GM23338 (cell line): Measurements from ENCODE around the gene NKD1. TPM values are rescaled to one million over a fixed set of nuclear protein-coding genes. Genes with fewer than 3 reads are reported as not detected.

Experiments used
- ATAC-seq: fragments of 200-7000 bp; cut with Tn5 transposase; 3 replicates; pipeline ENCODE4 v1.9.1; 2020
- DNase-seq: peaks from one replicate; pipeline ENCODE4 v3.0.0-alpha.2; 2015; ENCODE audit warnings: low spot score
- H2AFZ ChIP-seq: fragments of 200-600 bp; sonication (generic); 2 replicates; pipeline ENCODE4 v1.8.0; 2016; ENCODE audit warnings: antibody characterized with exemption, mild to moderate bottlenecking, moderate library complexity
- H3F3A ChIP-seq: fragments of 200-600 bp; sonication (generic); replicated peaks from 2 replicates; pipeline ENCODE4 v1.8.0; 2017; ENCODE audit warnings: antibody characterized with exemption, mixed run types, low read depth
- H3K27ac ChIP-seq: fragments of 200-600 bp; sonication (generic); 2 replicates; pipeline ENCODE4 v1.6.1; 2016; ENCODE audit warnings: low read depth
- H3K27me3 ChIP-seq: fragments of 200-600 bp; sonication (generic); 2 replicates; pipeline ENCODE4 v1.8.0; 2016; ENCODE audit warnings: mild to moderate bottlenecking, mixed run types, moderate library complexity; ENCODE audit not compliant: insufficient read depth
- H3K36me3 ChIP-seq: fragments of 200-600 bp; sonication (generic); 2 replicates; pipeline ENCODE4 v1.8.0; 2016; ENCODE audit warnings: mild to moderate bottlenecking; ENCODE audit not compliant: insufficient read depth
- H3K4me1 ChIP-seq: fragments of 200-600 bp; sonication (generic); 2 replicates; pipeline ENCODE4 v1.8.0; 2016; ENCODE audit warnings: mild to moderate bottlenecking, moderate library complexity; ENCODE audit not compliant: insufficient read depth
- H3K4me2 ChIP-seq: fragments of 200-600 bp; sonication (generic); 2 replicates; pipeline ENCODE4 v1.7.1; 2017; ENCODE audit warnings: mixed run types
- H3K4me3 ChIP-seq: fragments of 200-600 bp; sonication (generic); 2 replicates; pipeline ENCODE4 v1.6.1; 2016; ENCODE audit warnings: mixed run types
- H3K79me2 ChIP-seq: fragments of 200-600 bp; sonication (generic); replicated peaks from 2 replicates; pipeline ENCODE4 v1.8.0; 2017; ENCODE audit warnings: mild to moderate bottlenecking; ENCODE audit not compliant: insufficient read depth
- H3K9me2 ChIP-seq: fragments of 200-600 bp; sonication (generic); 2 replicates; pipeline ENCODE4 v1.8.0; 2017; ENCODE audit not compliant: insufficient read depth
- H4K20me1 ChIP-seq: fragments of 200-600 bp; sonication (generic); replicated peaks from 2 replicates; pipeline ENCODE4 v1.8.0; 2017; ENCODE audit warnings: mild to moderate bottlenecking; ENCODE audit not compliant: insufficient read depth
- H3K27ac Mint-ChIP-seq: 2 replicates; pipeline ENCODE4 v1.8.0; 2020; ENCODE audit warnings: inconsistent platforms, mild to moderate bottlenecking, moderate library complexity, mixed read lengths
- H3K27me3 Mint-ChIP-seq: 3 replicates; pipeline ENCODE4 v1.8.0; 2022; ENCODE audit warnings: low read depth, mild to moderate bottlenecking, moderate library complexity, mixed read lengths, inconsistent platforms; ENCODE audit not compliant: insufficient read depth, poor library complexity
- H3K36me3 Mint-ChIP-seq: 3 replicates; pipeline ENCODE4 v1.8.0; 2021; ENCODE audit warnings: low read depth, mild to moderate bottlenecking, inconsistent platforms, moderate library complexity, mixed read lengths
- H3K4me1 Mint-ChIP-seq: 3 replicates; pipeline ENCODE4 v1.8.0; 2020; ENCODE audit warnings: mild to moderate bottlenecking, inconsistent platforms, mixed read lengths
- H3K4me3 Mint-ChIP-seq: 3 replicates; pipeline ENCODE4 v1.8.0; 2021; ENCODE audit warnings: moderate library complexity, mild to moderate bottlenecking, inconsistent platforms, mixed read lengths
- H3K9me3 Mint-ChIP-seq: 3 replicates; pipeline ENCODE4 v1.8.0; 2020; ENCODE audit warnings: moderate library complexity, mild to moderate bottlenecking, inconsistent platforms, mixed read lengths
- CREB1 ChIP-seq: fragments of 250-450 bp; sonication (Bioruptor Pico); IDR thresholded peaks from 2 replicates; pipeline ENCODE4 v1.5.0; 2020; ENCODE audit warnings: low read depth, mild to moderate bottlenecking, moderate library complexity
- EZH2 ChIP-seq: fragments of 200-600 bp; sonication (generic); IDR thresholded peaks from one replicate; pipeline ENCODE4 v1.8.0; 2017; ENCODE audit warnings: antibody characterized with exemption, mild to moderate bottlenecking, low read depth; ENCODE audit not compliant: unreplicated experiment
- EZH2phosphoT487 ChIP-seq: fragments of 200-600 bp; sonication (generic); IDR thresholded peaks from one replicate; pipeline ENCODE4 v1.8.1; 2018; ENCODE audit warnings: antibody characterized with exemption; ENCODE audit not compliant: unreplicated experiment
- JUNB ChIP-seq: IDR thresholded peaks from one replicate; pipeline ENCODE4 v1.6.1; 2016; ENCODE audit warnings: antibody characterized with exemption; ENCODE audit not compliant: unreplicated experiment
- NANOG ChIP-seq: IDR thresholded peaks from 2 replicates; pipeline ENCODE4 v1.6.1; 2016; ENCODE audit warnings: antibody characterized with exemption, borderline replicate concordance
- POLR2AphosphoS5 ChIP-seq: IDR thresholded peaks from 2 replicates; pipeline ENCODE4 v1.6.1; 2016; ENCODE audit warnings: antibody characterized with exemption, low read depth
- REST ChIP-seq: IDR thresholded peaks from one replicate; pipeline ENCODE4 v1.6.1; 2018; ENCODE audit warnings: antibody characterized with exemption; ENCODE audit not compliant: unreplicated experiment
- STAT1 ChIP-seq: IDR thresholded peaks from one replicate; pipeline ENCODE4 v1.6.1; 2016; ENCODE audit warnings: antibody characterized with exemption; ENCODE audit not compliant: unreplicated experiment
- ZNF114 ChIP-seq: fragments of 250-450 bp; sonication (Bioruptor Pico); IDR thresholded peaks from 2 replicates; pipeline ENCODE4 v1.5.0; 2020; ENCODE audit warnings: mild to moderate bottlenecking, moderate library complexity
- ZNF331 ChIP-seq: fragments of 250-450 bp; sonication (Bioruptor Pico); IDR thresholded peaks from 2 replicates; pipeline ENCODE4 v1.5.0; 2020; ENCODE audit warnings: low read depth, mild to moderate bottlenecking, moderate library complexity
- polyA plus RNA-seq: library from polyadenylated mRNA; unstranded; fragments of >200 nt; fragmentation: Nextera tagmentation; extraction: Ambion mirVana; gene quantifications from 2 replicates; pipeline ENCODE4 v1.2.1, GENCODE V29; 2016
- total RNA-seq: library from RNA; depleted of rRNA; stranded (reverse); fragments of >200 nt; shearing (Covaris generic); gene quantifications from 2 replicates; pipeline ENCODE4 v1.2.3, GENCODE V29; 2014
- TF ChIP-seq, protein P1 (sequence below): IDR thresholded peaks from 2 replicates; pipeline ENCODE4 v1.6.1; 2016; ENCODE audit warnings: antibody characterized with exemption
- TF ChIP-seq, protein P2 (sequence below): fragments of 250-450 bp; sonication (Bioruptor Pico); IDR thresholded peaks from 2 replicates; pipeline ENCODE4 v1.5.0; 2020; ENCODE audit warnings: mild to moderate bottlenecking, moderate library complexity

Gene NKD1
- total and polyA plus RNA-seq, 2 experiments from 2014 or later: 2.1 to 2.3 TPM

DNA sequence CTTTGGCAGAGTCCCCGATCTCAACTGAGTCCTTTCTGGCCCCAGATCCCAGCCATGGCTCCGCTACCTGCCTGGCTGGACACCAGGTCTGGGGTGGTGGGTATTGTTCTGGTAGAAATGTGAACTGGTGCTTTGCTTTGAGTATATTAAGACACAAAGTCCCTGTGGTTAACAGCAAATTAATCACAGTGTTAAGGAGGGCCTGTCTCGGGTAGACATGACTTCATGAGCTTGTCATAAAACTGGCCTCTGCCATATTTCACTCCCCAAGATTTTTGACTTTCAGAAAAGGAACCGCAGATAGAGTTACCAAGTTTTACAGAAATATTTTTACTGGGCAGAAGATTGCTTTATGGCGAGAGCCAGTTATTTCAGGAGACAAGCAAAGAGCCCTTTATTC is 19.5 kb downstream of the NKD1 start (continued):
- TF ChIP-seq CREB1 (CRISPR knock-in tag) (no peak), POLR2AphosphoS5 (no peak), ZNF331 (CRISPR knock-in tag) (no peak), NANOG (no peak), REST (no peak), STAT1 (no peak), JUNB (no peak)

GRCh38 chr16:50568187-50568815 is 20.1 kb downstream of the NKD1 start:
- Histone ChIP-seq H3F3A (no peaks in the 10 kb centered on the region), H3K9me2 (0 out of 2 replicates have a peak, but pooled peaks cover 6% of the 10 kb centered on the region), H3K4me2 (no peak overlapping the region), H3K4me3 (no peak overlapping the region), H3K36me3 (no peaks in the 10 kb centered on the region), H4K20me1 (no peaks in the 10 kb centered on the region), H3K27me3 (no peaks in the 10 kb centered on the region), H3K27ac (no peak overlapping the region), H3K79me2 (no peaks in the 10 kb centered on the region), H3K4me1 (no peaks in the 10 kb centered on the region), H2AFZ (no peak overlapping the region)
- H3K27me3 Mint-ChIP-seq: peaks cover 3% of the 10 kb centered on the region
- no peak overlapping the region; the same call in 1 of the 2 replicates for H3K27ac Mint-ChIP-seq
- DNase-seq (no peak), ATAC-seq (no peak; the same call in 2 of the 3 replicates)
- no peak overlapping the region for H3K4me3 Mint-ChIP-seq
- H3K36me3 Mint-ChIP-seq: no peaks in the 10 kb centered on the region
- peaks cover 21% of the 10 kb centered on the region for H3K4me1 Mint-ChIP-seq
- H3K9me3 Mint-ChIP-seq: no peaks in the 10 kb centered on the region; the same call in 2 of the 3 replicates
- TF ChIP-seq ZNF331 (CRISPR knock-in tag): no peak
- TF ChIP-seq EZH2phosphoT487: no peak
- TF ChIP-seq, protein P1, sequence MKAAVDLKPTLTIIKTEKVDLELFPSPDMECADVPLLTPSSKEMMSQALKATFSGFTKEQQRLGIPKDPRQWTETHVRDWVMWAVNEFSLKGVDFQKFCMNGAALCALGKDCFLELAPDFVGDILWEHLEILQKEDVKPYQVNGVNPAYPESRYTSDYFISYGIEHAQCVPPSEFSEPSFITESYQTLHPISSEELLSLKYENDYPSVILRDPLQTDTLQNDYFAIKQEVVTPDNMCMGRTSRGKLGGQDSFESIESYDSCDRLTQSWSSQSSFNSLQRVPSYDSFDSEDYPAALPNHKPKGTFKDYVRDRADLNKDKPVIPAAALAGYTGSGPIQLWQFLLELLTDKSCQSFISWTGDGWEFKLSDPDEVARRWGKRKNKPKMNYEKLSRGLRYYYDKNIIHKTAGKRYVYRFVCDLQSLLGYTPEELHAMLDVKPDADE: no peak
- no peak for TF ChIP-seq ZNF114 (CRISPR knock-in tag)
- no peak for TF ChIP-seq EZH2
- TF ChIP-seq, protein P2, sequence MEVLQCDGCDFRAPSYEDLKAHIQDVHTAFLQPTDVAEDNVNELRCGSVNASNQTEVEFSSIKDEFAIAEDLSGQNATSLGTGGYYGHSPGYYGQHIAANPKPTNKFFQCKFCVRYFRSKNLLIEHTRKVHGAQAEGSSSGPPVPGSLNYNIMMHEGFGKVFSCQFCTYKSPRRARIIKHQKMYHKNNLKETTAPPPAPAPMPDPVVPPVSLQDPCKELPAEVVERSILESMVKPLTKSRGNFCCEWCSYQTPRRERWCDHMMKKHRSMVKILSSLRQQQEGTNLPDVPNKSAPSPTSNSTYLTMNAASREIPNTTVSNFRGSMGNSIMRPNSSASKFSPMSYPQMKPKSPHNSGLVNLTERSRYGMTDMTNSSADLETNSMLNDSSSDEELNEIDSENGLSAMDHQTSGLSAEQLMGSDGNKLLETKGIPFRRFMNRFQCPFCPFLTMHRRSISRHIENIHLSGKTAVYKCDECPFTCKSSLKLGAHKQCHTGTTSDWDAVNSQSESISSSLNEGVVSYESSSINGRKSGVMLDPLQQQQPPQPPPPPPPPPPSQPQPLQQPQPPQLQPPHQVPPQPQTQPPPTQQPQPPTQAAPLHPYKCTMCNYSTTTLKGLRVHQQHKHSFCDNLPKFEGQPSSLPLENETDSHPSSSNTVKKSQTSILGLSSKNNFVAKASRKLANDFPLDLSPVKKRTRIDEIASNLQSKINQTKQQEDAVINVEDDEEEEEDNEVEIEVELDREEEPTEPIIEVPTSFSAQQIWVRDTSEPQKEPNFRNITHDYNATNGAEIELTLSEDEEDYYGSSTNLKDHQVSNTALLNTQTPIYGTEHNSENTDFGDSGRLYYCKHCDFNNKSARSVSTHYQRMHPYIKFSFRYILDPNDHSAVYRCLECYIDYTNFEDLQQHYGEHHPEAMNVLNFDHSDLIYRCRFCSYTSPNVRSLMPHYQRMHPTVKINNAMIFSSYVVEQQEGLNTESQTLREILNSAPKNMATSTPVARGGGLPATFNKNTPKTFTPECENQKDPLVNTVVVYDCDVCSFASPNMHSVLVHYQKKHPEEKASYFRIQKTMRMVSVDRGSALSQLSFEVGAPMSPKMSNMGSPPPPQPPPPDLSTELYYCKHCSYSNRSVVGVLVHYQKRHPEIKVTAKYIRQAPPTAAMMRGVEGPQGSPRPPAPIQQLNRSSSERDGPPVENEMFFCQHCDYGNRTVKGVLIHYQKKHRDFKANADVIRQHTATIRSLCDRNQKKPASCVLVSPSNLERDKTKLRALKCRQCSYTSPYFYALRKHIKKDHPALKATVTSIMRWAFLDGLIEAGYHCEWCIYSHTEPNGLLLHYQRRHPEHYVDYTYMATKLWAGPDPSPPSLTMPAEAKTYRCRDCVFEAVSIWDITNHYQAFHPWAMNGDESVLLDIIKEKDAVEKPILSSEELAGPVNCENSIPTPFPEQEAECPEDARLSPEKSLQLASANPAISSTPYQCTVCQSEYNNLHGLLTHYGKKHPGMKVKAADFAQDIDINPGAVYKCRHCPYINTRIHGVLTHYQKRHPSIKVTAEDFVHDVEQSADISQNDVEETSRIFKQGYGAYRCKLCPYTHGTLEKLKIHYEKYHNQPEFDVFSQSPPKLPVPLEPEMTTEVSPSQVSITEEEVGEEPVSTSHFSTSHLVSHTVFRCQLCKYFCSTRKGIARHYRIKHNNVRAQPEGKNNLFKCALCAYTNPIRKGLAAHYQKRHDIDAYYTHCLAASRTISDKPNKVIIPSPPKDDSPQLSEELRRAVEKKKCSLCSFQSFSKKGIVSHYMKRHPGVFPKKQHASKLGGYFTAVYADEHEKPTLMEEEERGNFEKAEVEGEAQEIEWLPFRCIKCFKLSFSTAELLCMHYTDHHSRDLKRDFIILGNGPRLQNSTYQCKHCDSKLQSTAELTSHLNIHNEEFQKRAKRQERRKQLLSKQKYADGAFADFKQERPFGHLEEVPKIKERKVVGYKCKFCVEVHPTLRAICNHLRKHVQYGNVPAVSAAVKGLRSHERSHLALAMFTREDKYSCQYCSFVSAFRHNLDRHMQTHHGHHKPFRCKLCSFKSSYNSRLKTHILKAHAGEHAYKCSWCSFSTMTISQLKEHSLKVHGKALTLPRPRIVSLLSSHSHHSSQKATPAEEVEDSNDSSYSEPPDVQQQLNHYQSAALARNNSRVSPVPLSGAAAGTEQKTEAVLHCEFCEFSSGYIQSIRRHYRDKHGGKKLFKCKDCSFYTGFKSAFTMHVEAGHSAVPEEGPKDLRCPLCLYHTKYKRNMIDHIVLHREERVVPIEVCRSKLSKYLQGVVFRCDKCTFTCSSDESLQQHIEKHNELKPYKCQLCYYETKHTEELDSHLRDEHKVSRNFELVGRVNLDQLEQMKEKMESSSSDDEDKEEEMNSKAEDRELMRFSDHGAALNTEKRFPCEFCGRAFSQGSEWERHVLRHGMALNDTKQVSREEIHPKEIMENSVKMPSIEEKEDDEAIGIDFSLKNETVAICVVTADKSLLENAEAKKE: no peak
- no peak for TF ChIP-seq NANOG
- no peak for TF ChIP-seq CREB1 (CRISPR knock-in tag)
- no peak for TF ChIP-seq JUNB
- no peak for TF ChIP-seq STAT1
- TF ChIP-seq POLR2AphosphoS5: no peak
